Left cardiac atrium (tissue), 4 donors: ENCODE data around the gene ATP6V1G2. TPM values are rescaled to one million over a fixed set of nuclear protein-coding genes. Genes with fewer than 3 reads are reported as not detected.
"Not testable (repeated sequence)": the region's sequence is repeated elsewhere in the genome, so short reads cannot be mapped to it uniquely, and the experiment has no call there.

Experiments
- ATAC-seq, 2 donors: fragments of 200-7000 bp; cut with Tn5 transposase; one replicate each; pipeline ENCODE4 v1.9.1; 2020; ENCODE audit warnings: mild to moderate bottlenecking in 2 of 2, moderate library complexity in 2 of 2
- DNase-seq: peaks from one replicate; pipeline ENCODE4 v3.0.0-alpha.2; 2020
- intact Hi-C, 2 donors: fragments of 100-400 bp; cut with DNase I; formaldehyde crosslinking; loops; one replicate each; pipeline versions ENCODE4 v1.14.1 to v1.15.1; 2022 to 2023
- total RNA-seq, 2 donors: library from RNA; stranded (reverse); fragmentation: NEBNext Ultra II Directional; extraction: Animal tissue kit (Norgen Biotek cat#: 25700); gene quantifications; one replicate each; pipeline ENCODE4 v1.2.1, GENCODE V29; 2021
- donor health status: DM: no; HTN: yes; CAD: no.
- donor health status: DM: no; HTN: yes; CAD: no; lungs with severe emphysema.
- donor health status: DM: yes; HTN: yes; CAD: no.
- donor health status: Dilated cardiomyopathy.

The ATP6V1G2 gene
- total RNA-seq, 2 donors from 2014 or later = 1.9 to 2.7 TPM

GRCh38 chr6:31533455-31533841 lies 13.0 kb downstream of the ATP6V1G2 start:
- no peak for ATAC-seq
- intact Hi-C loops = no loop called here
- no peak for DNase-seq

DNA sequence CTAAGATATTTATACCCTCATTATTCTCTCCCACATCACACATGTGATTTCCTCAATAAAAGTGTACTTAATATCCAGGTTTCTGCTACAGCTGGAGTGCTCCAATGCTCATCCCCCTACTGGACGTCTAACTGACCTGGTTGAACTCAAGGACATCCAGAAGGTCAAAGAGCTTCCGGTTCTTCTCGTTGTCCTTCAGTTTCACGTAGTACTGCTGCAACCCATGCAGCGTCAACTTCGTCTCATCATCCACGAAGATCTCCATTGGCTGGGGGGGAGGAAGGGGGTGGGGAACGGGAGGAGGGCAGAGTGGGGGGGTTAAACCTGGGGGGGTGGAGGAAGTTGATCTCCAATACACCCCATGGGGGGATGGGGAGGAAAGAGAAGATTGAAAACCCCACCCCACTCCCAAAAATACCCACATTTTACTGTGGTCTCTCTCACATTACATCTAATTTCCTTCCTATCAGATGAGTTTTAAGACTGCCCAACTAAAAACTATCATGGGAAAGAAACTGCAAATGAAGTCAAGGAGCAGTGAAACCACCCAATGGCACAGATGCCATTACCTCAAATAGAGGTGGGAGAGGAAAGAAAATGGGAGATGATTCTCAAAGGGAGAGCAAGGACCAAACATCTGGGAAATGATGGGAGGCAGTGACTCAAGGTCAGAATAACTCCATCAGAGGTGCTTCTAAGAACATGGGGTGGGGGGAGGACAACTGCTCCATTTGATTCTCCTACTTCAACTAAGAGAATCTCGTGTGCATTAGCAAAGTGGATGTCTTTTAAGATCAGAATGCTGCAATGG lies 13.6 kb downstream of the ATP6V1G2 start:
- intact Hi-C loops = no loop called here
- DNase-seq (no peak), ATAC-seq (no peak)

DNA sequence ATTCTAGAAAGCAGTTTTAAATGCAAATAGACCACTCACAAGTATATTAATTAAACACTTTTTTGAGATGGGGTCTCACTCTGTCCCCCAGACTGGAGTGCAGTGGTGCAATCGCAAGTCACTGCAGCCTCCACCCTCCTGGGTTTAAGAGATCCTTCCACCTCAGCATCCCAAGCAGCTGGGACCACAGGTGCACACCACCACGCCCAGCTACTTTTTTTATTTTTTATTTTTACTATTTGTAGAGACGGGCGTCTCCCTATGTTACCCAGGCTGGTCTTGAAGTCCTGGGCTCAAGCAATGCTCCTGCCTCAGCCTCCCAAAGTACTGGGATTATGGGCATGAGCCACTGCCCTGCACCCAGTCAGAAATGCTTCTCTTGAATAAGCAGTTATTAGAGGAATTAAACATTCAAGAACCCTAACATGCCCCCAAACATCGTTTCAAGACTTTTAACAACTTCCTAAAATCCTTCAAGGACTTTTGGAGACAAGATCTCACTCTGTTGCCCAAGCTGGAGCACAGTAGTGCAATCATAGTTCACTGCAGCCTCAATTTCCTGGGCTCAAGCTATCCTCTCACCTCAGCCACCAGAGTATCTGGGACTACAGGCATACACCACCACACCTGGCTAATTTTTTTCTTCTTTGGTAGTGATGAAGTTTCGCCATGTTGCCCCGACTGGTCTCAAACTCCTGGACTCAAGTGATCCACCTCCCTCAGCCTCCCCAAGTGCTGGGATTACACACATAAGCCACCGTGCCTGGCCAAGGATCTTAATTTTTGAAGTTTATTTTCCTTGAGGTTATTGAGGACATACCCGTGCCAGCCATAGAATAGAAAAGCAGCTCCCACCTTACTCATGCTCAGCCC lies 14.4 kb downstream of the ATP6V1G2 start:
- no peak for ATAC-seq
- no peak for DNase-seq
- intact Hi-C loops = no loop called here

DNA sequence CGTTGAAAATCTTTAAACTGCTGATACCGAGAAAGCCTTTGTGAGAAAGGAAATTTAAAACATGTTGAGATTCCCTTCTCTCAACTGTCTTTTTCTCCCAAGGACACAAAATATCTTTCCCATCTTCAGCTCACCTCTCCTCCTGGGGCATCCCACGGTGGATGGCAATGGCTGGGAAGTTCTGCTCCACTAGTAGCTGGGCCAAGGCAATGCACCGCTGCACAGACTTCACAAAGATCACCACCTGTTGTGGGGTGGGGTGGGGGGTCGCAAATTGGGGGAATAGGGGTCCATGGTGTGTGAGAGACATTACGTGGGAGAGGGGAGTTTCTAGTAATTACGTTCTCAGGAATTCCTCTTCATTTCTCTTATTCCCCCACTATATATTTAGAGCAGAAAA lies 15.2 kb downstream of the ATP6V1G2 start:
- DNase-seq (no peak), ATAC-seq (no peak)
- intact Hi-C loops = no loop called here

GRCh38 chr6:31530659-31531058 lies 15.7 kb downstream of the ATP6V1G2 start:
- ATAC-seq (no peak), DNase-seq (no peak)
- intact Hi-C loops = no loop called here

DNA sequence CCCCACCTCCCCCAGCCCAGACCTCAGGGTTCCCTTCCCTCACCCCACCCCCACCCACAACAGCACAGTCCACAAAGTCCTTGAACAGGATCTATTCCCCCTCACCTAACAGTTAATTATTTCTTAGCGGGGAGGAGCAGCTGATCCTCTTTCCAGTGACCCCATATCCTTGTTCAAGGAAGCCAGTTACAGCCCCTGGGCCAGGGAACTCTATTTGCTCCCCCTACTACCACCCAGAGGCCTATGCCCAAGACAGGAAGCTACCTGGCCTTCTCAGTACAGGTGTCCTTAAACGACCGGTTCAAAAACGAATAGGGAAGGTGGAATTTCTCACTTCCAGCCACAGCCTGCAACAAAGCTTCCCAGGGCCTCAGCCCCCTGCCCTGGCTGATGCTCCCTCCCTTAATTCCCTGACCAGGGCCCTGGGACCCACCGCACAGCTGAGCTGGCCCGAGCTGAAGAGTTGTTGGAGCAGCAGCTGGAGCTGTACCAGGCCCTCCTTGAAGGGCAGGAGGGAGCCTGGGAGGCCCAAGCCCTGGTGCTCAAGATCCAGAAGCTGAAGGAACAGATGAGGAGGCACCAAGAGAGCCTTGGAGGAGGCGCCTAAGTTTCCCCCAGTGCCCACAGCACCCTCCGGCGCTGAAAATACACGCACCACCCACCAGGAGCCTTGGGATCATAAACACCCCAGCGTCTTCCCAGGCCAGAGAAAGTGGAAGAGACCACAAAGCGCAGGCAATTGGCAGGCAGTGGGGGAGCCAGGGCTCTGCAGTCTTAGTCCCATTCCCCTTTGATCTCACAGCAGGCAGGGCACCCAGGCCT lies 16.9 kb downstream of the ATP6V1G2 start:
- intact Hi-C loops = no loop called here
- peak in 1 of 2 donors; percentile 10 for ATAC-seq
- no peak for DNase-seq

DNA sequence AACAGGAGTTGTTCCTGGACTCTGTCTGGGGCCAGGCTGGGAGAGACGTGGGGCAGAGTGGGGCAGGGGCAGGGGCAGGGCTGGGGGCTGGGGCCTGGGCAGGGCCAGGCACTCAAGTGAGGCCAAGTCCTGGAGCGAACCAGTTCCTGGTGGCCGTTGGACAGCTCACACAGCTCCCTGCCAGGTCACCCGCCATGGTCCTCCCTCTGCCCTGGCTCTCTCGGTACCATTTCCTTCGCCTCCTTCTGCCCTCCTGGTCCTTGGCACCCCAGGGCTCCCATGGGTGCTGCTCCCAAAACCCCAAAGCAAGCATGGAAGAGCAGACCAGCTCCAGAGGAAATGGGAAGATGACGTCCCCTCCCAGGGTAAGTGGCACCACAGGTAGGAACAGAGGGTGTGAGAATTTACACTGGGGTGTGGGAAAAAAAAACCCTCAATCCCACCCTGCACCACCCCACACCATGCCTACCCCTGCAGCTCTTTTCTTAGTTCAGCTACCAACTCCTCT lies 17.5 kb downstream of the ATP6V1G2 start, which contains the start of gene MCCD1:
MCCD1 (plus strand) TSS at position 142 of the 508 bp plus-strand sequence; CDS start at position 195, 53 bp downstream.
- DNase-seq (no peak), ATAC-seq (peak; percentile 27 to 28)
- intact Hi-C loops = no loop called here

DNA sequence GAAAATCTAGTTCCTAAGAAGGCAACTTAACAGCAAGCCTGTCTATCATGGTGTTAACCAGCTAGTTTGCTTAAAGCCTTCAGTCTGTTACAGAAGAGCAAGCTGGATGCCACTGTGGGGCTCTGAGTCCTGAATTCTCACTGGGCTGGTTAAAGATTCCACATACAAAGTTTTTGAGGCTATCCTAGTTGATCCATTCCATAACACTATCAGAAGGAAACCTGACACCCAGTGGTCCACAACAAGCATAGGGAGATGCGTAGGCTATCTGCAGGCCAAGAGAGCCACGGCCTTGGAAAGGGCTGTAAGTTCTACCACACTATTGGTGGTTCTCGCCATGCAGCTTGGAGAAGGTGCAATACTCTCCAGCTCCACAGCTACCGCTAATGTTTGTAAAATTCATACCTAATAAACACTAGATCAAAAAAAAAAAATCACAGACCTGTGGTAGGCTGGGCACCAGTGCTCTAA lies 18.1 kb downstream of the ATP6V1G2 start:
- ATAC-seq = peak in 1 of 2 donors; percentile 7
- intact Hi-C loops = no loop called here
- DNase-seq = no peak

DNA sequence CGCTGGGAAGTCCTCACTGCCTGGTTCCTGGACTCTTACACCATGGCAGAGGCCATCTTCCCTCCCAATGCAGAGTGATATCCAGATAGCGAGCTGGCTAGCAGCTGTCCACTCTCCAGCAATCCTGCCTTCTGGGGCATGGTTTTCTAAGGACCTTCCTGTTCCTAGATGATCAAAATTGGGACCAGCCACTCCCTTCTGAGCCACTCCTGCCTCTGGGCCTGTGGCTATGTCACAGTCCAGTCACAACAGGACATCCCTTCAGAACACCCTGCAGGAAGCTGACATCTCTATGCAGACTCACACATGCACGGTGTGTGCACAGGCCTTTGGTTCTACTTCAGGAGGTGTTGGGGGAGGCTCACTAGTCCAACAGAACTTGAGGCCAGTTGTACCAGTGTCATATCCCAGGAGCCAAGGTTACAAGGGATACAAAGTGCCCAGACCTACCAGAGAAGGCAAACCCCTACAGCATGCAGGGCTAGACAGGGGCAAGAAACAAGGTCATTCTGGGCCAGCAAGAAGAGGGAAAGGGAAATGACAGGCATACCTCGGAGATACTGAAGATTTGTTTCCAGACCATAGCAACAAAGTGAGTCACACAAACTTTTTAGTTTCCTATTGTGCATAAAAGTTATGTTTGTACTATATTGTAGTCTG lies 20.3 kb downstream of the ATP6V1G2 start:
- intact Hi-C loops = no loop called here
- DNase-seq (no peak), ATAC-seq (peak in 1 of 2 donors; percentile 8)

DNA sequence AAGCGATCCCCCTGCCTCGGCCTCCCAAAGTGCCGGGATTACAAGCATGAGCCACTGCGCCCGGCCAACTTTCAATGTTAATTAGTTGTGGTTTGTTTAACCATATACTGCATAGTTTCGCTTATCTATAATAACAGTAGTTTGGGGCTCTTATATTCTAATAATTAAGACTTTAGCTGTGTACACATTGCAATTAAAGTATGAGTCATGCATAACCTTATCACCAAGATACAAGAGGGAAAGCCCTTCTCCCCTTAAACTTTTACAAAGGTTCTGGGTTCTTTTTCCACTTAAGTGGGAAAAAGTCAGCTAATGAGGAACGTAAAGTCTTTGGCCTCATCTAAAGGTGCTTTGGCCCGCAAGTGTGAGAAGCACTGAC lies 20.9 kb downstream of the ATP6V1G2 start:
- intact Hi-C loops = no loop called here
- ATAC-seq (no peak), DNase-seq (no peak)

DNA sequence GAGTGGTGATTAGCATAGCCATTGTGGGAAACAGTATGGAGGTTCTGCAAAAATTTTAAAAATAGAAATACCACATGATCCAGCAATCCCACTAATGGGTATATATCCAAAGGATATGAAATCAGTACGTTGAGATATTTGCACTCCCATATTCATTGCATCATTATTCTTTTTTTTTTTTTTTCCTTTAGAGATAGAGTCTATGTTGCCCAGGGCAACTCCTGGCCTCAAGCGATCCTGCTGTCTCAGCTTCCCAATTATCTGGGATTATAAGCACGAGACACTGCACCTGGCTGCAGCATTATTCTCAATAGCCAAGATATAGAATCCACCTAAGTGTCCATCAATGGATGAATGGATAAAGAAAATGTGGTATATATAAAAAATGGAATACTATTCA lies 24.6 kb downstream of the ATP6V1G2 start:
- intact Hi-C loops = no loop called here
- DNase-seq (no peak), ATAC-seq (no peak)

GRCh38 chr6:31513456-31514165 lies 32.8 kb downstream of the ATP6V1G2 start:
- ATAC-seq (no peak), DNase-seq (no peak)
- intact Hi-C loops = no loop called here

GRCh38 chr6:31510007-31510406 lies 36.4 kb downstream of the ATP6V1G2 start:
- intact Hi-C loops = no loop called here

GRCh38 chr6:31509036-31509435 lies 37.4 kb downstream of the ATP6V1G2 start:
- intact Hi-C loops, DNase-seq: not testable (repeated sequence)
- ATAC-seq = peak in 1 of 2 donors; percentile 15

More at GRCh38 chr6:31510007-31510406, 36.4 kb downstream of the ATP6V1G2 start:
- ATAC-seq (no peak), DNase-seq (no peak)

DNA sequence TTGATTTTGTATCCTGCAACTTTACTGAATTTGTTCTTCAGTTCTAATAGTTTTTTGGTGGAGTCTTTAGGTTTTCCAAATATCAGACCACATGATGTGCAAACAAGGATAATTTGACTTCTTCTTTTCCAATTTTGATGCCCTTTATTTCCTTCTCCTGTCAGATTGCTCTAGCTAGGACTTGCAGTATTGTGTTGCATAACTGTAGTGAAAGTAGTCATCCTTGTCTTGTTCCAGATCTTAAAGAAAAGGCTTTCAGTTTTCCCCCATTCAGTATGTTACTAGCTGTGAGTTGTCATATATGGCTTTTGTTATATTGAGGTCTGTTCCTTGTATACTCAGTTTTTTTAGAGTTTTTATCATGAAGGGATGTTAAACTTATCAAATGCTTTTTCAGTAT lies 43.8 kb downstream of the ATP6V1G2 start:
- no peak for ATAC-seq
- intact Hi-C loops = no loop called here
- no peak for DNase-seq

DNA sequence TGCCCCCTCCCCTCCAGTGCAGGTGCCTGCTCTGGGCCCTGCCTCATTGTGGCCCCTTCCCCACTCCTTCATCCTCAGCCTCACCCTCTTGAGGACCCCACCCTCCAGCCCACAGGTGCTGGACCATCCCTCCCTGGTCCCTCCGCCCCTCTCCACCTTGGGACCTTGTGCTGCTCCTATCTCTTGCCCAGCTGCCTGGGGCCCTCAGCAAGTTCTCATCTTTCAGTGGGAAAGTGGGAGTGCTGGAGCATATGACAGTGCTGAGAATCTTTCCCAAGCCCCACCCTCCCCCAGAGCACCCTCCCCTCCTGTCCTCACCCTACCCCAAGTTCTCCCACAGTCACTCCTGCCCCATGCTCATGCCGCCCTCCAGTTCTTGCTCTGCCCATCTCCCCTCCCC lies 46.8 kb downstream of the ATP6V1G2 start:
- intact Hi-C loops = loop anchor here in 1 of 2 donors (5.0 kb wide), 1 partner anchor 43 kb away; the partner anchor contains the start of gene DDX39B
- not testable (repeated sequence) for ATAC-seq, DNase-seq

DNA sequence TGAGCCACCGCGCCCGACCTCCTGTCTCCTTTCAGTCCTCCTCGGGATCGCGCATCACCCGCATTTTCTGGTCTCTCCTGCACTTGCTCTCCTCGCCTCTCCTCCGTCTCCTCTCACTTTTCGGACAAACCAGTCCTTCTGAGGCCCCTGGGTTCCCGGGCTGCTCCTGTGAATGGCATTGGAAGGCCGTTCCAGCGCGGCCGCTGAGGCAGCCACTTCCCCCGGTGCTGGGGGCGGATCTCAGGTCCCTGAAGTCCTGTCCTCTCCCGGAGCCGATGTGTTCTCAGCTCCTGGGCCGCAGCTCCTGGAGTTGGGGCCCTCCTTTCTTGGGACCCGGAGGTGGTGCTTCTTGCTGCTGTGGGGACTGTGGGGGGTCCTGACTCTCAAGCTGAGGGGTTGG lies 47.7 kb downstream of the ATP6V1G2 start:
- DNase-seq (no peak), ATAC-seq (no peak)
- intact Hi-C loops = loop anchor here in 1 of 2 donors (5.0 kb wide), 1 partner anchor 44 kb away; the partner anchor contains the start of gene DDX39B
